Sigmoid colon (tissue), 7 donors: ENCODE results near the gene FBXL20. TPM values are rescaled to one million over a fixed set of nuclear protein-coding genes. Genes with fewer than 3 reads are reported as not detected.
A peak's percentile ranks its signal among the peaks of the same experiment; 100 is the strongest.

Experiments
- DNase-seq: peaks from one replicate; pipeline ENCODE4 v3.0.0-alpha.2; 2019
- H3K27ac ChIP-seq, 4 donors: fragments of 200-600 bp; sonication (generic); one replicate each; pipeline ENCODE4 v1.5.1; 2016 to 2019; ENCODE audit warnings: mild to moderate bottlenecking in 1 of 4
- H3K27me3 ChIP-seq, 3 donors: fragments of 200-600 bp; sonication (generic); one replicate each; pipeline ENCODE4 v1.5.1; 2019; ENCODE audit warnings: mild to moderate bottlenecking in 1 of 3
- H3K36me3 ChIP-seq, 4 donors: fragments of 200-600 bp; sonication (generic); one replicate each; pipeline ENCODE4 v1.5.1; 2016 to 2019
- H3K4me1 ChIP-seq, 4 donors: fragments of 200-600 bp; sonication (generic); one replicate each; pipeline ENCODE4 v1.5.1; 2017 to 2019
- H3K4me3 ChIP-seq, 4 donors: fragments of 200-600 bp; sonication (generic); one replicate each; pipeline ENCODE4 v1.5.1; 2017 to 2019; ENCODE audit warnings: mild to moderate bottlenecking in 2 of 4, moderate library complexity in 1 of 4
- H3K9me3 ChIP-seq, 4 donors: fragments of 200-600 bp in 3 of 4; sonication (generic) in 3 of 4; one replicate each; pipeline versions ENCODE4 v1.5.1 to v1.6.1; 2013 to 2019
- EP300 ChIP-seq, 4 donors: sonication (generic); formaldehyde crosslinking; IDR thresholded peaks; one replicate each; pipeline ENCODE4 v1.6.1; 2017; ENCODE audit warnings: antibody characterized with exemption in 4 of 4
- POLR2A ChIP-seq, 2 donors: fragments of 450-650 bp; IDR thresholded peaks; one replicate each; pipeline ENCODE4 v1.6.1; 2016; ENCODE audit warnings: antibody characterized with exemption in 2 of 2, mild to moderate bottlenecking in 2 of 2, moderate library complexity in 2 of 2
- POLR2AphosphoS5 ChIP-seq, 4 donors: sonication (generic); formaldehyde crosslinking; IDR thresholded peaks; one replicate each; pipeline ENCODE4 v1.6.1; 2017; ENCODE audit warnings: antibody characterized with exemption in 4 of 4
- WGBS, 2 donors: extraction: QIAGEN DNeasy Blood & Tissue Kit; methylation state at CpG; one replicate each; pipeline ENCODE4 v1.1.7; 2013; 5-methylcytosine and 5-hydroxymethylcytosine counted together
- intact Hi-C: fragments of 100-400 bp; cut with DNase I; formaldehyde crosslinking; loops from one replicate; pipeline ENCODE4 v1.15.1; 2023
- polyA plus RNA-seq, 3 donors: library from polyadenylated mRNA; stranded (reverse); fragments of 200-250 nt; gene quantifications; one replicate each; pipeline ENCODE4 v1.2.3, GENCODE V29; 2013
- total RNA-seq, 4 donors: library from RNA; depleted of rRNA; stranded (reverse); fragments of >200 nt; gene quantifications; one replicate each; pipeline ENCODE4 v1.1.0, GENCODE V29; 2016
- TF ChIP-seq, protein P1 (sequence below), 4 experiments: fragments of 450-650 bp in 3 of 4; fragments of 200-600 bp in 1 of 4; IDR thresholded peaks; one replicate each; pipeline ENCODE4 v1.5.1; 2016 to 2019; ENCODE audit warnings: antibody characterized with exemption in 4 of 4, mild to moderate bottlenecking in 3 of 4, moderate library complexity in 2 of 4
- donor health status: healthy with polysubstance abuse.
- donor health status: Bipolar disorder and iron deficiency.
- donor health status: healthy.

Gene FBXL20
- total and polyA plus RNA-seq, 7 donors: 1.8 to 26.0 (median 17.0) TPM

DNA sequence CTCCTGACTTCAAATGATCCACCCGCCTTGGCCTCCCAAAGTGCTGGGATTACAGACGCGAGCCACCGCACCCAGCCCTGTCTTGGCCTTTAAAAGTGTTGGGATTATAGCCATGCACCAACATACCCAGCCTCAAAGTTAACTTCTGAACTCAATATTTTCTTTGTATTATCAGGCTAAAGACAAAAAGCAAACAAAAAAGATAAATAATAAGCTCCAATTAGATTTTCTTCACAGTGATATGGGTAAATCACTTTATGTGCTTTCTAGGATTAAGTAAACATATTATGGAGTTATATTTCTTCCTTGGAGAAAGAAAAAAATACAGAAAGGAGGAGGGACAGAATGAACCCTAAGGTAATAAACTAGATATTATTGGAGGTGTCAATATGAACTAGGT is 74.3 kb downstream of the FBXL20 start:
- H3K27ac ChIP-seq: no peak overlapping the region
- TF ChIP-seq POLR2A (IDR thresholded peaks at IDR 0.05) (no peak), EP300 (IDR thresholded peaks at IDR 0.05) (no peak), POLR2AphosphoS5 (IDR thresholded peaks at IDR 0.05) (no peak)
- TF ChIP-seq, protein P1, sequence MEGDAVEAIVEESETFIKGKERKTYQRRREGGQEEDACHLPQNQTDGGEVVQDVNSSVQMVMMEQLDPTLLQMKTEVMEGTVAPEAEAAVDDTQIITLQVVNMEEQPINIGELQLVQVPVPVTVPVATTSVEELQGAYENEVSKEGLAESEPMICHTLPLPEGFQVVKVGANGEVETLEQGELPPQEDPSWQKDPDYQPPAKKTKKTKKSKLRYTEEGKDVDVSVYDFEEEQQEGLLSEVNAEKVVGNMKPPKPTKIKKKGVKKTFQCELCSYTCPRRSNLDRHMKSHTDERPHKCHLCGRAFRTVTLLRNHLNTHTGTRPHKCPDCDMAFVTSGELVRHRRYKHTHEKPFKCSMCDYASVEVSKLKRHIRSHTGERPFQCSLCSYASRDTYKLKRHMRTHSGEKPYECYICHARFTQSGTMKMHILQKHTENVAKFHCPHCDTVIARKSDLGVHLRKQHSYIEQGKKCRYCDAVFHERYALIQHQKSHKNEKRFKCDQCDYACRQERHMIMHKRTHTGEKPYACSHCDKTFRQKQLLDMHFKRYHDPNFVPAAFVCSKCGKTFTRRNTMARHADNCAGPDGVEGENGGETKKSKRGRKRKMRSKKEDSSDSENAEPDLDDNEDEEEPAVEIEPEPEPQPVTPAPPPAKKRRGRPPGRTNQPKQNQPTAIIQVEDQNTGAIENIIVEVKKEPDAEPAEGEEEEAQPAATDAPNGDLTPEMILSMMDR (IDR thresholded peaks at IDR 0.05): no peak
- DNase-seq: no peak
- no peaks in the 10 kb centered on the region for H3K27me3 ChIP-seq
- no peaks in the 10 kb centered on the region for H3K9me3 ChIP-seq
- peaks cover 0 to 6% (median 2%) of the 10 kb centered on the region in 4 donors for H3K4me1 ChIP-seq
- no peak overlapping the region for H3K4me3 ChIP-seq
- 22 to 63% methylated on average over 4 of the region's 4 CpGs for WGBS, 2 donors
- intact Hi-C loops: no loop called here
- H3K36me3 ChIP-seq: no peaks in the 10 kb centered on the region

DNA sequence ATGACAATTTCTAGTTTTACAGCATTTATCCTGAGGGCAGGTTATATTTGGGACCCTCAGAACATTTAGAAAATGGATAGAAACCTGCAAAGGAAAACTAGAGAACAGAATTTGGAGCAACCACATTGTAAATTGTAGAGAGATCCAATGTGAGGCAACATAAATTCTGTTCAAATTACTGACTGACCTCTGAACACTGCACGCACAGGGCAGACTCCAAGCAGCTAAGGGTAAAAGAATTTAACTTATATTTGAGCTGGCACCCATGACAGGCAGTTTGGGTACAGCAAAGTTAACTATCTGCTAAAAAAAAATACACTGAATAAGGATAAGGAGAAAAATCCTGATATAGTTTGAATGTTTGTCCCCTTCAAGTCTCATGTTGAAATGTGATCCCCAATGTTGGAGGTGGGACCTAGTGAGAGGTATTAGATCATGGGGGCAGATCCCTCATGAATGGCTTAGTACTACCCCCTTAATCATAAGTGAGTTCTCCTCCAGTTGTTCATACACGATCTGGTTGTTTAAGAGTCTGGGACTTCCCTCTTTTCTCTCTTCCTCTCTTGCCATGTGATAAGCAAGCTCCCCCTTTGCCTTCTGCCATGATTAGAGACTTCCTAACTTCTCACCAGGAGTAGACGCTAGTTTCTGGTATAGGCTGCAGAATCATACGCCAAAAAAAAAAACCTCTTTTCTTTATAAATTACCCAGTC is 75.7 kb downstream of the FBXL20 start:
- H3K4me3 ChIP-seq: no peak overlapping the region
- no peak overlapping the region for H3K27ac ChIP-seq
- peaks cover 0 to 6% (median 2%) of the 10 kb centered on the region in 4 donors for H3K4me1 ChIP-seq
- H3K9me3 ChIP-seq: no peaks in the 10 kb centered on the region
- H3K36me3 ChIP-seq: no peaks in the 10 kb centered on the region
- WGBS, 2 donors: 74 to 92% methylated on average over 4 of the region's 4 CpGs
- TF ChIP-seq, protein P1 (IDR thresholded peaks at IDR 0.05): no peak
- TF ChIP-seq POLR2A (IDR thresholded peaks at IDR 0.05) (no peak), POLR2AphosphoS5 (IDR thresholded peaks at IDR 0.05) (no peak), EP300 (IDR thresholded peaks at IDR 0.05) (no peak)
- intact Hi-C loops: no loop called here
- DNase-seq: no peak
- H3K27me3 ChIP-seq: no peaks in the 10 kb centered on the region

DNA sequence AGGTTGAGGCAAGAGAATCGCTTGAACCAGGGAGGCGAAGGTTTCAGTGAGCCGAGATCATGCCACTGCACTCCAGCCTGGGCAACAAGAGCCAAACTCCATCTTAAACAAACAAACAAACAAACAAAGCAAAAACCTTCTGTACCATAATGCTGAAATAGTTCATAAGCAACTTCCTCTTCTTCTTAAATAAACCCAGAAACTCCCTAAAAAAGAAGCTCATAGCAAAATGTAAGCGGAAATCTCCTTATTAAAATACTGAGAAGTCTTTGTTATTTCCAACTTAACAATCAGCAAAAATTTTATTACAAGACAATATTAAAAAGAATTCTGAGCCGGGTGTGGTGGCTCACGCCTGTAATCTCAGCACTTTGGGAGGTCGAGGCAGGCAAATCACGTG is 82.8 kb downstream of the FBXL20 start:
- DNase-seq: no peak
- Histone ChIP-seq H3K27me3 (no peaks in the 10 kb centered on the region), H3K9me3 (no peaks in the 10 kb centered on the region), H3K27ac (no peak overlapping the region), H3K4me1 (no peaks in the 10 kb centered on the region), H3K36me3 (no peaks in the 10 kb centered on the region), H3K4me3 (no peak overlapping the region)
- WGBS, 2 donors: 91 to 96% methylated on average over 8 of the region's 8 CpGs
- intact Hi-C loops: no loop called here
- TF ChIP-seq, protein P1 (IDR thresholded peaks at IDR 0.05): no peak
- TF ChIP-seq POLR2A (IDR thresholded peaks at IDR 0.05) (no peak), EP300 (IDR thresholded peaks at IDR 0.05) (no peak), POLR2AphosphoS5 (IDR thresholded peaks at IDR 0.05) (no peak)

DNA sequence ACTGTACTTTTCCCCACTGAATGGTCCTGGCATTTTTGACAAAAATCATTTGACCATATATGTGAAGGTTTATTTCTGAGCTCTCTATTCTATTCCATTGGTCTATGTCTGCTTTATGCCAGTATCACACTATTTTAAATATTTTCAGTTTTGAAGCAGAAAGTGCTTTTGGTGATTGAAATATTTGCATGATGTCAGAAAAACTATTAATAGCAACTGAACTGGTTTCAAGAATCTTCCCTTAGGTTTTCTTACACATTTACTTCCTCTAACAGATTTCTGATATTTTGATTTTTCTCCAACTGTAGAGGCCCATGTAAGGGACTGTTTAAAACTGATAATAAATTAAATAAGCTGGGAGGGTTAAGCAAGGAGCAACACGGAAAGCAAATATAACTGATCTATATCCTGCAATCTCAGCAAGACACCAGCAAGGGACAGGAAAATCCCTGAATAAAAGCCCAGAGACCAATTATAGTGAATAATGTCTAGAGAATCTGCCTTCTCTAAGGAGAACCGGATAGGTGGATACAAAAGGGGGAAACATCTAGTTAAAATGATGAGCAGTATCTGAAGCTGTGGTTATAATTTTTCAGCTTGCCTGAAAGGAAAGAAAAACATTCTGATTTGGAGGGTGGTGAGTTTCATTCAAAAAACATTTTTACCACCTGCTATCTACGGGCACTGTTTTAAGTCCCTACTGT is 94.8 kb downstream of the FBXL20 start:
- TF ChIP-seq POLR2A (IDR thresholded peaks at IDR 0.05) (no peak), POLR2AphosphoS5 (IDR thresholded peaks at IDR 0.05) (no peak), EP300 (IDR thresholded peaks at IDR 0.05) (no peak)
- TF ChIP-seq, protein P1 (IDR thresholded peaks at IDR 0.05): no peak
- intact Hi-C loops: no loop called here

More for the DNA sequence above, 94.8 kb downstream of the FBXL20 start:
- Histone ChIP-seq H3K4me1 (peaks cover 0 to 19% (median 13%) of the 10 kb centered on the region in 4 donors), H3K9me3 (no peaks in the 10 kb centered on the region), H3K36me3 (peaks cover 0 to 9% (median 2%) of the 10 kb centered on the region in 4 donors), H3K4me3 (no peak overlapping the region), H3K27ac (peak overlapping the region in 1 of 4 donors; percentile 23), H3K27me3 (no peaks in the 10 kb centered on the region)
- no peak for DNase-seq
- 74 to 84% methylated on average over 3 of the region's 3 CpGs for WGBS, 2 donors
